ENCODE results near the gene BMP6. TPM values are rescaled to one million over a fixed set of nuclear protein-coding genes. Genes with fewer than 3 reads are reported as not detected.

Gene BMP6
- total RNA-seq, 1 experiment from 2014 or later: 0.15 TPM

GRCh38 chr6:7901780-7902179 lies 175.9 kb downstream of the BMP6 start:
- intact Hi-C loops (cut with micrococcal nuclease): no loop called here
- no peaks in the 10 kb centered on the region for H3K9me3 ChIP-seq (ENCODE audit: low read length)
- ChIA-PET POLR2A (ENCODE audit: unreplicated experiment) (no interaction called here), CTCF (no interaction called here)
- DNase-seq (no peak), ATAC-seq (no peak)
- H3K9ac ChIP-seq (ENCODE audit: low read length): no peak overlapping the region
- H3F3A ChIP-seq (ENCODE audit: low read length, unreplicated experiment): no peaks in the 10 kb centered on the region
- H3K36me3 ChIP-seq (ENCODE audit: low read depth, low read length): peaks cover 63% of the 10 kb centered on the region
- H2AFZ ChIP-seq (ENCODE audit: low read length): no peak overlapping the region
- H3K27ac ChIP-seq (ENCODE audit: low read length): no peak overlapping the region
- H3K9me2 ChIP-seq (replicated peaks; ENCODE audit: low read length): no peaks in the 10 kb centered on the region
- H4K20me1 ChIP-seq (ENCODE audit: low read length): peaks cover 25% of the 10 kb centered on the region; the same call in 1 of the 2 replicates
- no peaks in the 10 kb centered on the region for H3K4me1 ChIP-seq (ENCODE audit: insufficient read depth, low read length)
- no peak overlapping the region for H3K4me2 ChIP-seq (ENCODE audit: low read length)
- TF ChIP-seq EZH2 (IDR thresholded peaks at IDR 0.05; ENCODE audit: low read length, unreplicated experiment): no peak
- TF ChIP-seq EZH2phosphoT487 (IDR thresholded peaks at IDR 0.05; ENCODE audit: borderline replicate concordance, low read length): no peak
- TF ChIP-seq CTCF (conservative IDR thresholded peaks at IDR 0.05; ENCODE audit: low read depth, low read length): no peak
- no peaks in the 10 kb centered on the region for H3K27me3 ChIP-seq (ENCODE audit: low read length)
- H3K4me3 ChIP-seq (ENCODE audit: low read length): no peak overlapping the region
- no TSS peak for BruUV-seq (replicated peaks)
- peaks cover 29% of the 10 kb centered on the region for H3K79me2 ChIP-seq (ENCODE audit: low read length)

- ChIA-PET CTCF (no interaction called here), POLR2A (ENCODE audit: unreplicated experiment) (no interaction called here)
- peaks cover 60% of the 10 kb centered on the region for H3K36me3 ChIP-seq (ENCODE audit: low read depth, low read length)
- H4K20me1 ChIP-seq (ENCODE audit: low read length): peaks cover 28% of the 10 kb centered on the region; the same call in 1 of the 2 replicates
- intact Hi-C loops (cut with micrococcal nuclease): no loop called here
- ATAC-seq (no peak), DNase-seq (no peak)
- TF ChIP-seq EZH2phosphoT487 (IDR thresholded peaks at IDR 0.05; ENCODE audit: borderline replicate concordance, low read length): no peak
- no peak for TF ChIP-seq EZH2 (IDR thresholded peaks at IDR 0.05; ENCODE audit: low read length, unreplicated experiment)
- TF ChIP-seq CTCF (conservative IDR thresholded peaks at IDR 0.05; ENCODE audit: low read depth, low read length): no peak
- no peaks in the 10 kb centered on the region for H3K9me3 ChIP-seq (ENCODE audit: low read length)
- H3K4me2 ChIP-seq (ENCODE audit: low read length): no peak overlapping the region
- H3K4me3 ChIP-seq (ENCODE audit: low read length): no peak overlapping the region
- no TSS peak for BruUV-seq (replicated peaks)
- no peaks in the 10 kb centered on the region for H3K9me2 ChIP-seq (replicated peaks; ENCODE audit: low read length)
- H3K27ac ChIP-seq (ENCODE audit: low read length): no peak overlapping the region
- no peaks in the 10 kb centered on the region for H3F3A ChIP-seq (ENCODE audit: low read length, unreplicated experiment)
- no peaks in the 10 kb centered on the region for H3K4me1 ChIP-seq (ENCODE audit: insufficient read depth, low read length)
- H2AFZ ChIP-seq (ENCODE audit: low read length): no peak overlapping the region
- H3K27me3 ChIP-seq (ENCODE audit: low read length): no peaks in the 10 kb centered on the region
- no peak overlapping the region for H3K9ac ChIP-seq (ENCODE audit: low read length)
- peaks cover 33% of the 10 kb centered on the region for H3K79me2 ChIP-seq (ENCODE audit: low read length)
These were observed 176.3 kb downstream of the BMP6 start for GRCh38 chr6:7902221-7902620.

DNA sequence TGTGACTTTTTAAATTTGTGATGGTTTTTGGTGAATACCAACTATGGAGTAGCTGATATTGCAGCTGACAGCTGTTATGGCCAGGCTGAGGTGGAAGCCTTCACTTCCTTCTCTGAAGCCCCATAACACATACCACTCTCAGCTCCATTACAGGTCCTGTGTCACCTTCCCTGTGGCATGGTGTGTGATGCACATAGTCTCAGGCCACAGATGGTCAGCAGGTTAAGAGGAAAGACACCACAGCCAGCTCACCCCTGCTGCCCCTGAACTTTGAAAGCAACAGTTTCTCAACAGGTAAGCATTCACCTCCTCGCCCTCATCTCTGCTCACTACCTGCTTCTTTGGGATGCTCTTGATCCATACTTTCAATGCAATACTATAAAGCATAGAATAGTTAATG lies 177.0 kb downstream of the BMP6 start:
- Histone ChIP-seq H3K4me1 (ENCODE audit: insufficient read depth, low read length) (no peaks in the 10 kb centered on the region), H3K36me3 (ENCODE audit: low read depth, low read length) (peaks cover 54% of the 10 kb centered on the region), H3K27me3 (ENCODE audit: low read length) (no peaks in the 10 kb centered on the region), H3K9ac (ENCODE audit: low read length) (no peak overlapping the region), H3K9me2 (replicated peaks; ENCODE audit: low read length) (no peaks in the 10 kb centered on the region), H3K27ac (ENCODE audit: low read length) (no peak overlapping the region), H3K9me3 (ENCODE audit: low read length) (no peaks in the 10 kb centered on the region), H3K4me2 (ENCODE audit: low read length) (no peak overlapping the region), H4K20me1 (ENCODE audit: low read length) (peaks cover 35% of the 10 kb centered on the region; the same call in 1 of the 2 replicates), H2AFZ (ENCODE audit: low read length) (no peak overlapping the region), H3F3A (ENCODE audit: low read length, unreplicated experiment) (no peaks in the 10 kb centered on the region), H3K4me3 (ENCODE audit: low read length) (no peak overlapping the region), H3K79me2 (ENCODE audit: low read length) (peaks cover 40% of the 10 kb centered on the region)
- POLR2A ChIA-PET (ENCODE audit: unreplicated experiment): no interaction called here
- intact Hi-C loops (cut with micrococcal nuclease): no loop called here
- no peak for ATAC-seq
- CTCF ChIA-PET: no interaction called here
- TF ChIP-seq CTCF (conservative IDR thresholded peaks at IDR 0.05; ENCODE audit: low read depth, low read length): no peak
- TF ChIP-seq EZH2 (IDR thresholded peaks at IDR 0.05; ENCODE audit: low read length, unreplicated experiment): no peak
- no peak for TF ChIP-seq EZH2phosphoT487 (IDR thresholded peaks at IDR 0.05; ENCODE audit: borderline replicate concordance, low read length)
- DNase-seq: no peak
- BruUV-seq (replicated peaks): no TSS peak

All from PC-3 (cell line).